Measurements from ENCODE around the gene SLC35F3.
"Not testable (repeated sequence)": the region's sequence is repeated elsewhere in the genome, so short reads cannot be mapped to it uniquely, and the experiment has no call there.

The SLC35F3 gene

GRCh38 chr1:234246638-234247116 is 342.2 kb downstream of the SLC35F3 start:
- Histone ChIP-seq H3K36me3 (ENCODE audit: control insufficient read depth, low read length) (no peaks in the 10 kb centered on the region), H3K4me2 (ENCODE audit: low read length) (no peak overlapping the region), H4K20me1 (ENCODE audit: control insufficient read depth, insufficient read depth, low read depth, low read length) (no peaks in the 10 kb centered on the region), H3K9me3 (ENCODE audit: control insufficient read depth, insufficient read depth, low read length) (no peaks in the 10 kb centered on the region; the same call in 1 of the 2 replicates), H3K4me3 (ENCODE audit: low read length) (no peak overlapping the region), H3K79me2 (ENCODE audit: control insufficient read depth, low read length) (no peaks in the 10 kb centered on the region), H3K9me2 (replicated peaks; ENCODE audit: control insufficient read depth, low read length) (no peaks in the 10 kb centered on the region), H3K4me1 (ENCODE audit: control insufficient read depth, low read length) (no peaks in the 10 kb centered on the region), H3K27ac (ENCODE audit: low read depth, low read length) (no peak overlapping the region), H3K27me3 (ENCODE audit: control insufficient read depth, low read length) (no peaks in the 10 kb centered on the region), H3F3A (ENCODE audit: control insufficient read depth, insufficient read depth) (no peaks in the 10 kb centered on the region)
- TF ChIP-seq EZH2phosphoT487 (IDR thresholded peaks at IDR 0.05; ENCODE audit: borderline replicate concordance, low read length) (no peak), CTCF (IDR thresholded peaks at IDR 0.05; ENCODE audit: low read depth, low read length, poor library complexity, severe bottlenecking) (no peak)

GRCh38 chr1:234247746-234248145 is 343.3 kb downstream of the SLC35F3 start:
- H3K27me3 ChIP-seq (ENCODE audit: control insufficient read depth, low read length); H3K4me3 ChIP-seq (ENCODE audit: low read length); H3K4me1 ChIP-seq (ENCODE audit: control insufficient read depth, low read length); H3K27ac ChIP-seq (ENCODE audit: low read depth, low read length); H3K9me2 ChIP-seq (replicated peaks; ENCODE audit: control insufficient read depth, low read length); H3F3A ChIP-seq (ENCODE audit: control insufficient read depth, insufficient read depth); H4K20me1 ChIP-seq (ENCODE audit: control insufficient read depth, insufficient read depth, low read depth, low read length); H3K9me3 ChIP-seq (ENCODE audit: control insufficient read depth, insufficient read depth, low read length); H3K79me2 ChIP-seq (ENCODE audit: control insufficient read depth, low read length); H3K36me3 ChIP-seq (ENCODE audit: control insufficient read depth, low read length); H3K4me2 ChIP-seq (ENCODE audit: low read length): not testable (repeated sequence)

GRCh38 chr1:234250747-234251146 is 346.3 kb downstream of the SLC35F3 start:
- H3K27me3 ChIP-seq (ENCODE audit: control insufficient read depth, low read length): no peaks in the 10 kb centered on the region
- no peak overlapping the region for H3K4me2 ChIP-seq (ENCODE audit: low read length)
- no peaks in the 10 kb centered on the region; the same call in 1 of the 2 replicates for H3K9me3 ChIP-seq (ENCODE audit: control insufficient read depth, insufficient read depth, low read length)
- no peaks in the 10 kb centered on the region for H3K79me2 ChIP-seq (ENCODE audit: control insufficient read depth, low read length)
- no peaks in the 10 kb centered on the region for H4K20me1 ChIP-seq (ENCODE audit: control insufficient read depth, insufficient read depth, low read depth, low read length)
- no peak overlapping the region for H3K4me3 ChIP-seq (ENCODE audit: low read length)
- H3K9me2 ChIP-seq (replicated peaks; ENCODE audit: control insufficient read depth, low read length): no peaks in the 10 kb centered on the region
- H3K27ac ChIP-seq (ENCODE audit: low read depth, low read length): no peak overlapping the region
- H3K36me3 ChIP-seq (ENCODE audit: control insufficient read depth, low read length): no peaks in the 10 kb centered on the region
- TF ChIP-seq EZH2phosphoT487 (IDR thresholded peaks at IDR 0.05; ENCODE audit: borderline replicate concordance, low read length): no peak
- TF ChIP-seq CTCF (IDR thresholded peaks at IDR 0.05; ENCODE audit: low read depth, low read length, poor library complexity, severe bottlenecking): no peak
- H3K4me1 ChIP-seq (ENCODE audit: control insufficient read depth, low read length): no peaks in the 10 kb centered on the region
- no peaks in the 10 kb centered on the region for H3F3A ChIP-seq (ENCODE audit: control insufficient read depth, insufficient read depth)

GRCh38 chr1:234253732-234254131 is 349.3 kb downstream of the SLC35F3 start:
- no peaks in the 10 kb centered on the region for H4K20me1 ChIP-seq (ENCODE audit: control insufficient read depth, insufficient read depth, low read depth, low read length)
- H3K9me2 ChIP-seq (replicated peaks; ENCODE audit: control insufficient read depth, low read length): no peaks in the 10 kb centered on the region
- no peak overlapping the region for H3K4me3 ChIP-seq (ENCODE audit: low read length)
- TF ChIP-seq CTCF (IDR thresholded peaks at IDR 0.05; ENCODE audit: low read depth, low read length, poor library complexity, severe bottlenecking) (no peak), EZH2phosphoT487 (IDR thresholded peaks at IDR 0.05; ENCODE audit: borderline replicate concordance, low read length) (no peak)
- no peaks in the 10 kb centered on the region; the same call in 1 of the 2 replicates for H3K9me3 ChIP-seq (ENCODE audit: control insufficient read depth, insufficient read depth, low read length)
- H3K4me1 ChIP-seq (ENCODE audit: control insufficient read depth, low read length): no peaks in the 10 kb centered on the region
- H3K36me3 ChIP-seq (ENCODE audit: control insufficient read depth, low read length): no peaks in the 10 kb centered on the region
- H3K27me3 ChIP-seq (ENCODE audit: control insufficient read depth, low read length): peaks cover 3% of the 10 kb centered on the region; the same call in 1 of the 2 replicates
- H3K79me2 ChIP-seq (ENCODE audit: control insufficient read depth, low read length): no peaks in the 10 kb centered on the region
- H3K27ac ChIP-seq (ENCODE audit: low read depth, low read length): no peak overlapping the region
- H3F3A ChIP-seq (ENCODE audit: control insufficient read depth, insufficient read depth): no peaks in the 10 kb centered on the region
- no peak overlapping the region for H3K4me2 ChIP-seq (ENCODE audit: low read length)
